Activated CD4-positive, alpha-beta T cell treated with anti-CD3 and anti-CD28 coated beads for 36 hours (primary cell): Measurements from ENCODE around the gene PRRT4. TPM values are rescaled to one million over a fixed set of nuclear protein-coding genes. Genes with fewer than 3 reads are reported as not detected.

ENCODE experiments used
- ATAC-seq: fragments of 200-7000 bp; cut with Tn5 transposase; one replicate; pipeline ENCODE4 v1.10.0; 2021; ENCODE audit warnings: mild to moderate bottlenecking, moderate library complexity
- CTCF ChIA-PET: fragments of 350-600 bp; sonication (Branson Sonifier 250); formaldehyde crosslinking; loops from one replicate; lab custom pipeline; 2021; ENCODE audit warnings: antibody characterized with exemption; lab: Charles Lee
- POLR2A ChIA-PET: fragments of 350-600 bp; sonication (Branson Sonifier 250); formaldehyde crosslinking; loops from one replicate; lab custom pipeline; 2021; ENCODE audit warnings: antibody characterized with exemption, inconsistent platforms; lab: Charles Lee
- DNase-seq: peaks from one replicate; pipeline ENCODE4 v3.0.0-alpha.2; 2020
- H3K27ac Mint-ChIP-seq: one replicate; pipeline ENCODE4 v1.8.0; 2021; ENCODE audit warnings: mixed read lengths
- H3K27me3 Mint-ChIP-seq: one replicate; pipeline ENCODE4 v1.8.0; 2021; ENCODE audit warnings: mixed read lengths
- H3K36me3 Mint-ChIP-seq: one replicate; pipeline ENCODE4 v1.8.0; 2021; ENCODE audit warnings: low read depth, mixed read lengths
- H3K4me1 Mint-ChIP-seq: one replicate; pipeline ENCODE4 v1.8.0; 2021; ENCODE audit warnings: mixed read lengths
- H3K4me3 Mint-ChIP-seq: one replicate; pipeline ENCODE4 v1.8.0; 2021; ENCODE audit warnings: mild to moderate bottlenecking, moderate library complexity, mixed read lengths
- H3K9me3 Mint-ChIP-seq: one replicate; pipeline ENCODE4 v1.8.0; 2021; ENCODE audit warnings: low read depth, mixed read lengths
- intact Hi-C, 2 experiments: fragments of 100-400 bp; cut with DNase I in 1 of 2; cut with micrococcal nuclease in 1 of 2; formaldehyde crosslinking; loops; one replicate each; pipeline versions ENCODE4 v1.14.2 to v1.15.1; 2022 to 2024; cut with DNase I, micrococcal nuclease
- total RNA-seq, 2 experiments: library from RNA; stranded (reverse); gene quantifications; one replicate each; pipeline ENCODE4 v1.2.3, GENCODE V29; 2021

Gene PRRT4
- total RNA-seq, 2 experiments from 2014 or later, result 0.23 to 0.39 TPM

- H3K27ac Mint-ChIP-seq, result no peak overlapping the region
- ChIA-PET POLR2A (interaction anchor here (1.4 kb wide), 1 partner anchor 40 kb away, joined by 4 read pairs; no protein-coding TSS in a partner anchor), CTCF (interaction anchor here (0.6 to 8.8 kb wide), 25 partner anchors 9 to 202 kb away, joined by 3 to 321 read pairs (median 5); partner anchors contain the start of gene PRRT4)
- peaks cover 16% of the 10 kb centered on the region for H3K27me3 Mint-ChIP-seq
- no peaks in the 10 kb centered on the region for H3K9me3 Mint-ChIP-seq
- intact Hi-C loops, result loop anchor here (1.0 to 10.0 kb wide), 4 partner anchors 15 to 107 kb away; partner anchors contain the start of gene HILPDA (in 1 of the 2)
- ATAC-seq (no peak), DNase-seq (peak; percentile 77)
- peaks cover 8% of the 10 kb centered on the region for H3K4me1 Mint-ChIP-seq
- H3K4me3 Mint-ChIP-seq, result no peak overlapping the region
- H3K36me3 Mint-ChIP-seq, result no peaks in the 10 kb centered on the region
These were observed 13.8 kb downstream of the PRRT4 start for GRCh38 chr7:128347647-128348097.

DNA sequence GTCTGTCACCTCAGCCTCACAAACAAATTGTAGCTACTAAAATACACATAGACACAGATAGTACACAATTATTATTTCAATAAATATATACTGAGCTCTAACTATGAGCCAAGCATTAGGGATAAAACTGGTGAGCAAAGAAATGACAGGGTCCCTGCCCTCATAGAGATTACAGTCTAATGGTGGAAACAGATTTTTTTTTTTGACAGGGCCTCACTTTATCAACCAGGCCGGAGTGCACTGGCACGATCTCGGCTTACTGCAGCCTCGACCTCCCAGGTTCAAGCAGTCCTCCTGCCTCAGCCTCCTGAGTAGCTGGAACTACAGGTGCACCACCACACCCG lies 17.1 kb downstream of the PRRT4 start:
- intact Hi-C loops, result loop anchor here (5.0 to 10.0 kb wide), 4 partner anchors 110 to 952 kb away; partner anchors contain the start of genes ZNF800 (in 2 of the 2), HILPDA (in 1 of the 2) and METTL2B (in 1 of the 2)
- H3K9me3 Mint-ChIP-seq, result no peaks in the 10 kb centered on the region

GRCh38 chr7:128343554-128344430 lies 17.7 kb downstream of the PRRT4 start, which contains the start of gene RBM28:
Gene RBM28 (minus strand): TSS chr7:128343908. CDS start chr7:128343793, 115 bp downstream.
- intact Hi-C loops, result loop anchor here (1.0 to 10.0 kb wide), 13 partner anchors 62 to 951 kb away; partner anchors contain the start of genes HILPDA (in 2 of the 2), ZNF800 (in 2 of the 2), ATP6V1F (in 1 of the 2) and CALU (in 1 of the 2)
- DNase-seq (peak; percentile 90), ATAC-seq (peak; percentile 96)
- peaks cover 7% of the 10 kb centered on the region for H3K36me3 Mint-ChIP-seq
- ChIA-PET POLR2A (interaction anchor here (0.5 to 1.1 kb wide), 6 partner anchors 19 to 965 kb away, joined by 3 to 6 read pairs (median 3); partner anchors contain the start of gene ATP6V1F), CTCF (interaction anchor here (0.7 to 8.8 kb wide), 21 partner anchors 9 to 1481 kb away, joined by 3 to 321 read pairs (median 3); partner anchors contain the start of gene METTL2B)
- peaks cover 25% of the 10 kb centered on the region for H3K4me1 Mint-ChIP-seq
- peak within 1 kb of the TSS; percentile 84 for H3K4me3 Mint-ChIP-seq
- H3K9me3 Mint-ChIP-seq, result no peaks in the 10 kb centered on the region
- peaks cover 9% of the 10 kb centered on the region for H3K27me3 Mint-ChIP-seq
- peak within 1 kb of the TSS; percentile 91 for H3K27ac Mint-ChIP-seq

More for the DNA sequence above, 17.1 kb downstream of the PRRT4 start:
- Mint-ChIP-seq H3K27me3 (peaks cover 9% of the 10 kb centered on the region), H3K36me3 (peaks cover 7% of the 10 kb centered on the region), H3K27ac (no peak overlapping the region), H3K4me1 (peaks cover 25% of the 10 kb centered on the region), H3K4me3 (no peak overlapping the region)
- ChIA-PET CTCF (interaction anchor here (0.7 to 8.8 kb wide), 16 partner anchors 9 to 1480 kb away, joined by 3 to 321 read pairs (median 4); partner anchors contain the start of gene METTL2B), POLR2A (interaction anchor here (0.6 to 1.1 kb wide), 2 partner anchors 63 to 131 kb away, joined by 4 to 6 read pairs; no protein-coding TSS in a partner anchor)
- DNase-seq (no peak), ATAC-seq (no peak)

- Mint-ChIP-seq H3K9me3 (no peaks in the 10 kb centered on the region), H3K27me3 (no peaks in the 10 kb centered on the region), H3K4me3 (peak overlapping the region; percentile 84), H3K4me1 (peaks cover 25% of the 10 kb centered on the region), H3K27ac (no peak overlapping the region), H3K36me3 (peaks cover 22% of the 10 kb centered on the region)
- CTCF ChIA-PET, result interaction anchor here (0.8 to 1.0 kb wide), 3 partner anchors 7 to 58 kb away, joined by 3 to 4 read pairs (median 4); no protein-coding TSS in a partner anchor
- DNase-seq (no peak), ATAC-seq (no peak)
- intact Hi-C loops, result loop anchor here (5.0 to 10.0 kb wide), 4 partner anchors 113 to 949 kb away; partner anchors contain the start of genes ZNF800 (in 2 of the 2), HILPDA (in 1 of the 2) and METTL2B (in 1 of the 2)
- POLR2A ChIA-PET, result no interaction called here
These were observed 19.8 kb downstream of the PRRT4 start for GRCh38 chr7:128341733-128342132.

GRCh38 chr7:128335730-128336129 lies 25.8 kb downstream of the PRRT4 start:
- DNase-seq (no peak), ATAC-seq (no peak)
- H3K27ac Mint-ChIP-seq, result no peak overlapping the region
- ChIA-PET POLR2A (no interaction called here), CTCF (interaction anchor here (2.1 kb wide), 1 partner anchor 8 kb away, joined by 7 read pairs; the partner anchor contains the start of gene RBM28)
- no peaks in the 10 kb centered on the region for H3K9me3 Mint-ChIP-seq
- peaks cover 5% of the 10 kb centered on the region for H3K4me1 Mint-ChIP-seq
- intact Hi-C loops, result no loop called here
- no peak overlapping the region for H3K4me3 Mint-ChIP-seq
- H3K27me3 Mint-ChIP-seq, result no peaks in the 10 kb centered on the region
- H3K36me3 Mint-ChIP-seq, result peaks cover 55% of the 10 kb centered on the region

DNA sequence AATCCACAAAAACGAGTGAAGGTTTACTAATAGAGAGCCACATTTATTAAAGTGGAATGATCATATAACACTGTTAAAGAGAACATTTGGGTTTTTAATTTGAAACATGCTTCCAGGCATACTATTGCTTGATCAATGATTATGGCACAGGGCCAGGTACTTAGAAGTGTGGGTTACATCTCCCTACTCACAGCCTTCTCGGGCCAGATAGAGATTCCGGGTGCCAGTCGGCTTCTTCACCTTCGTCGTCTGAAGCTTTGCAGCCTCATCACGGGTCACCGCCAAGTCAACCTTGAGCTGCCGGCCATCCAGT lies 37.2 kb downstream of the PRRT4 start:
- Mint-ChIP-seq H3K36me3 (peaks cover 49% of the 10 kb centered on the region), H3K4me1 (peaks cover 12% of the 10 kb centered on the region), H3K4me3 (no peak overlapping the region), H3K27ac (no peak overlapping the region), H3K27me3 (no peaks in the 10 kb centered on the region), H3K9me3 (no peaks in the 10 kb centered on the region)
- DNase-seq, result no peak
- ChIA-PET POLR2A (no interaction called here), CTCF (interaction anchor here (0.6 to 1.1 kb wide), 2 partner anchors 62 to 307 kb away, joined by 3 read pairs; no protein-coding TSS in a partner anchor)
- ATAC-seq, result no peak
- intact Hi-C loops, result loop anchor here in 1 of 2 experiments (5.0 kb wide), 1 partner anchor 617 kb away; no protein-coding TSS in a partner anchor

DNA sequence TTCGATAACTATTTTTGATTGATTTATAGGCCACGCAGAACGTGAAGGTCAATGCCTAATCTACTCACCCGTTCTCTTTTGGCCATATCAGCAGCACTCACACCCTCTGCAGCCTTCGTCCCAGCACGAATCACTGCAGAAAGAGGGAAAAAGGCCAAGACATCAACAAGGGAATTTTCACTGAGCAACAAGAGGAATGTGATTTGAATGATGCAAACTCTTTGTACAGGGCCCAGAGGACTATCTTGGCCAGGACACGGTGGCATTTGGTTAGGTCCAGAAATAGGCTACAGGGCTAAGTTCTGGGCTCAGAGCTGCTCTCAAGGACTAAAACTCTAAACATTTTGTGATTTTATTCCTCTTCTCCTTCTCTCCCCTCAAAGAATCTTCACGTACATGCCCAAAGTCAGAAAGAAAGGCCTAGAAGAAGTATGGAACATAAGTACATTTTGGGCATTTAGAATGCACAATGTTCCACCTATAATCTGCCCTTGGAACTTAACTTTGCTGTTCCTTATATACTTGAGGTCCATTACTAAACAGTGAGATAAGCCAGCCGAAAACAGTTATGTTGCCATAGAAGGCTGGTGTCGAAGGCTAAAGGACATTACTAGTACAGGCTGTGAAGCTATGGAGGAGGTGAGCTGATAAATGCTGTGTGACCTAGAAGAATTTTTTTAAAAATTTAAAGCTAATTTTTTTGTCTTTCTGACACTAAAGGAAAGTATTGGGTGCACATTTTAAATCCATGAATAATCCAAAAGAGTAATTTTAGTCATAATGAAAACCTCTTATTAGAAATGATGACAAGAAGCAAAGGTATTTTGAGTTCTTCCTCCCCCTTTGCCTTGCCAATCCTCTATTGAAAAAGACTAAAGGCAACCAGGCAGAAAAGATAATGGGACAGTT lies 37.8 kb downstream of the PRRT4 start:
- no peaks in the 10 kb centered on the region for H3K27me3 Mint-ChIP-seq
- peaks cover 51% of the 10 kb centered on the region for H3K36me3 Mint-ChIP-seq
- CTCF ChIA-PET, result interaction anchor here (0.6 to 1.1 kb wide), 2 partner anchors 63 to 307 kb away, joined by 3 read pairs; no protein-coding TSS in a partner anchor
- no peak overlapping the region for H3K27ac Mint-ChIP-seq
- H3K9me3 Mint-ChIP-seq, result no peaks in the 10 kb centered on the region
- DNase-seq (no peak), ATAC-seq (no peak)
- POLR2A ChIA-PET, result no interaction called here
- H3K4me1 Mint-ChIP-seq, result peaks cover 12% of the 10 kb centered on the region
- no peak overlapping the region for H3K4me3 Mint-ChIP-seq
- intact Hi-C loops, result loop anchor here in 1 of 2 experiments (5.0 kb wide), 1 partner anchor 616 kb away; no protein-coding TSS in a partner anchor

DNA sequence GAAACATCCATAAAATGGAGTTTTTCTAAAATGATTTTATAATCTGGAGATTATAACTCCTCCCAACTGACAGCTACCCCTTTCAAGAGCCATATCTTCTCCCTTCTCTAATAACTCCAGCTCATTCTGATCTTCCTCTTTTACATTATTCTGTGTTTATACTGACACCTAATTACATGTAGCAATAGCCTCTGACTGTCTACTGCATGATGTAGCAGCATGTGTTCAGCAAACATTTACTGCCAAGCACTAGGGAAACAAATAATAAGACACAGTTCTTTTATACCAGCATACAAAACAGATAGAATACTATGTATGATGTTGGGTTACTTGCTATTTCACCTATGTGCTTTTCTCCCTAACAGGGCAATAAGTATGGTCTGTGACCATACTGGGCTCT lies 38.5 kb downstream of the PRRT4 start:
- Mint-ChIP-seq H3K4me1 (peaks cover 12% of the 10 kb centered on the region), H3K36me3 (peaks cover 52% of the 10 kb centered on the region), H3K27me3 (no peaks in the 10 kb centered on the region), H3K27ac (no peak overlapping the region), H3K9me3 (no peaks in the 10 kb centered on the region), H3K4me3 (no peak overlapping the region)
- ATAC-seq, result no peak
- ChIA-PET CTCF (interaction anchor here (0.9 to 1.7 kb wide), 6 partner anchors 8 to 113 kb away, joined by 3 to 6 read pairs (median 4); partner anchors contain the start of gene RBM28), POLR2A (no interaction called here)
- intact Hi-C loops, result loop anchor here in 1 of 2 experiments (5.0 kb wide), 1 partner anchor 616 kb away; no protein-coding TSS in a partner anchor
- DNase-seq, result no peak

GRCh38 chr7:128322040-128322643 lies 39.3 kb downstream of the PRRT4 start:
- no peak overlapping the region for H3K27ac Mint-ChIP-seq
- DNase-seq (peak; percentile 15), ATAC-seq (peak; percentile 61)
- intact Hi-C loops, result loop anchor here in 1 of 2 experiments (5.0 kb wide), 1 partner anchor 615 kb away; no protein-coding TSS in a partner anchor
- no peaks in the 10 kb centered on the region for H3K27me3 Mint-ChIP-seq
- ChIA-PET POLR2A (interaction anchor here (0.5 kb wide), 1 partner anchor 729 kb away, joined by 3 read pairs; no protein-coding TSS in a partner anchor), CTCF (interaction anchor here (0.7 to 1.7 kb wide), 8 partner anchors 9 to 112 kb away, joined by 3 to 6 read pairs (median 4); partner anchors contain the start of gene RBM28)
- H3K9me3 Mint-ChIP-seq, result no peaks in the 10 kb centered on the region
- H3K4me1 Mint-ChIP-seq, result peaks cover 12% of the 10 kb centered on the region
- H3K4me3 Mint-ChIP-seq, result no peak overlapping the region
- peaks cover 61% of the 10 kb centered on the region for H3K36me3 Mint-ChIP-seq
